ENCODE data around the gene MACROD2. TPM values are rescaled to one million over a fixed set of nuclear protein-coding genes. Genes with fewer than 3 reads are reported as not detected.

The MACROD2 gene
- total and polyA plus RNA-seq, 2 of the 4 experiments (the other 2 are of a cell fraction): not detected

DNA sequence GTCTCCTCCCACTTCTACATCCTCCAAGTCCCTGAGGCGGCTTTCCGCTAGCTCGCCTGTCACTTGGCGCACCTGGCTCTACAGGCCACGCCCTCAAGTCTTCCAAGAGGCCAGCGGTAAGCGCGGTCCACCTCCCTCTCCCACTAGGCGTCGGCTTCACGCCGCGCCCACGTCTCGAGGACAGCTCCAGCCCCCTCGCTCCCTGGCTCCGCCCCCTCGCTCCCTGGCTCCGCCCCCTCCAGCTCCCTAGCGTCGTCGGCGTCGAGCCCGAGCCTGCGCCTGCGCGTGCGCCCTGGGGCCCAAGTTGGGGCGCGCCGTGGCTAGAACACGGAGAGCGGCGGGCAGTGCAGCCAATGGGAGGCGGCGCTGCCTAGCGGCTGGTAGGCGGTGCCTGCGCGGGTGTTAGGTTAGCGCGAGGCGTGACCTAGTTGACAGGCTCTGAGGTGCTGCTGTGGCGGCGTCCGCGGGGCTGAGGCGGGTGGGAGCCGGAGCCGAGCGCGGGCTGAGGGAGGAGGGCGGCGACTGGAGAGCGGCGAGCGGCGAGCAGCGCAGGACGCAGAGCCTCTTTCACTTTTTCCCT is at the start of gene MACROD2 (continued):
- no peak for TF ChIP-seq FOS (IDR thresholded peaks at IDR 0.05; ENCODE audit: low read depth, low read length)

DNA sequence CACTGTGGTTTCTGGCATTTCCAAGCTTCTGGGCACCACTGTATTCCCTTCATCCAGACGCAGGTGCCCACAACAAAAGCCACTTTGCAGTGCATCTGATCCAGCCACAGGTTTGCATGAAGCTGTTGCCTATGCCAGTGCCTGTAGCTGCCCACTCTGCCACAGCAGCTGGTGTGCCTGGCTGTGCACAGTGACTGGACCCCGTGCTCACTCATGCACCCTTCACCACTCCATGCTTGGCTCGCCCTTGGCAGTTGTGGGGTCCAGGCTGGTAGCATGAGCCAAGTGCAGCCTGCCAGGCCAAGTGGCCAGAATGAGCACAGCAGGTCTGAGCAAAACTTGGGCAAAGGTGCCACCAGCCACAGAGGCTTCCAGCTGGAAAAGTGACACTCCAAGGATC is 47.6 kb upstream of the MACROD2 start:
- no peaks in the 10 kb centered on the region for H3K27me3 ChIP-seq (ENCODE audit: control insufficient read depth, insufficient read depth, low read length)
- BruUV-seq (replicated peaks): no TSS peak
- CTCF ChIA-PET: no interaction called here

More for the DNA sequence above, 47.6 kb upstream of the MACROD2 start:
- ATAC-seq (ENCODE audit: low read depth) (no peak), DNase-seq (no peak)
- Histone ChIP-seq H3K56ac (ENCODE audit: extremely low read depth, insufficient read depth, low read length) (no peak overlapping the region), H3K4me1 (ENCODE audit: control insufficient read depth, insufficient read depth, low read length) (no peaks in the 10 kb centered on the region), H3K23ac (ENCODE audit: low read depth, low read length) (no peak overlapping the region), H2BK15ac (ENCODE audit: low read depth, low read length) (no peak overlapping the region), H3K18ac (ENCODE audit: low read depth, low read length) (no peak overlapping the region), H4K91ac (ENCODE audit: insufficient read depth, low read depth, low read length) (no peak overlapping the region), H4K20me1 (ENCODE audit: insufficient read depth, low read length) (no peaks in the 10 kb centered on the region), H2AK5ac (ENCODE audit: low read depth, low read length) (no peak overlapping the region), H3K9me3 (ENCODE audit: control insufficient read depth, insufficient read depth, low read length) (peaks cover 8% of the 10 kb centered on the region), H2BK120ac (ENCODE audit: low read depth, low read length) (no peak overlapping the region), H3K9me1 (ENCODE audit: insufficient read depth, low read length) (no peaks in the 10 kb centered on the region), H3K79me1 (ENCODE audit: low read depth in 1 of 2, low read length in 2 of 2) (no peaks in the 10 kb centered on the region), H3K4ac (ENCODE audit: low read depth, low read length) (no peak overlapping the region), H2AFZ (replicated peaks; ENCODE audit: low read length, poor library complexity) (no peak overlapping the region), H3K14ac (replicated peaks; ENCODE audit: low read depth, low read length) (no peak overlapping the region), H3K36me3 (ENCODE audit: control insufficient read depth, insufficient read depth, low read length) (no peaks in the 10 kb centered on the region), H3K4me3 (ENCODE audit: insufficient read depth, low read depth, low read length) (no peak overlapping the region), H2AK9ac (replicated peaks; ENCODE audit: low read depth, low read length, poor library complexity) (no peak overlapping the region), H3K4me2 (ENCODE audit: low read depth, low read length) (no peak overlapping the region), H3K27ac (ENCODE audit: insufficient read depth, low read length) (no peak overlapping the region), H3K9ac (ENCODE audit: low read depth, low read length) (no peak overlapping the region), H2BK5ac (ENCODE audit: low read depth, low read length, poor library complexity, severe bottlenecking) (no peak overlapping the region), H4K5ac (ENCODE audit: low read depth, low read length) (no peak overlapping the region), H4K8ac (ENCODE audit: low read depth in 2 of 2, low read length in 2 of 2) (no peak overlapping the region), H2BK20ac (ENCODE audit: low read depth, low read length) (no peak overlapping the region)
- WGBS, 2 experiments (ENCODE audit: extremely low coverage in 2 of 2, insufficient read length in 1 of 2): 60% methylated on average over 2 of the region's 3 CpGs; no CpG with 5 or more reads in 1 of the 2 experiments
- POLR2A ChIA-PET (ENCODE audit: unreplicated experiment): no interaction called here
- intact Hi-C loops (cut with micrococcal nuclease) (no loop called here), in situ Hi-C loops (cut with MboI; ENCODE audit: low sequenced_read_pairs) (no loop called here), dilution Hi-C loops (cut with HindIII; ENCODE audit: low sequenced_read_pairs, unreplicated experiment) (no loop called here)
- TF ChIP-seq CHD1 (IDR thresholded peaks at IDR 0.05; ENCODE audit: low read depth, low read length): no peak
- no peak for TF ChIP-seq NFE2L2 (IDR thresholded peaks at IDR 0.05; ENCODE audit: low read depth, low read length)
- TF ChIP-seq MAFK (IDR thresholded peaks at IDR 0.05; ENCODE audit: low read depth, low read length): no peak
- no peak for TF ChIP-seq RAD21 (IDR thresholded peaks at IDR 0.05; ENCODE audit: low read length)
- TF ChIP-seq, protein P1, sequence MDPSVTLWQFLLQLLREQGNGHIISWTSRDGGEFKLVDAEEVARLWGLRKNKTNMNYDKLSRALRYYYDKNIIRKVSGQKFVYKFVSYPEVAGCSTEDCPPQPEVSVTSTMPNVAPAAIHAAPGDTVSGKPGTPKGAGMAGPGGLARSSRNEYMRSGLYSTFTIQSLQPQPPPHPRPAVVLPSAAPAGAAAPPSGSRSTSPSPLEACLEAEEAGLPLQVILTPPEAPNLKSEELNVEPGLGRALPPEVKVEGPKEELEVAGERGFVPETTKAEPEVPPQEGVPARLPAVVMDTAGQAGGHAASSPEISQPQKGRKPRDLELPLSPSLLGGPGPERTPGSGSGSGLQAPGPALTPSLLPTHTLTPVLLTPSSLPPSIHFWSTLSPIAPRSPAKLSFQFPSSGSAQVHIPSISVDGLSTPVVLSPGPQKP (IDR thresholded peaks at IDR 0.05; ENCODE audit: borderline replicate concordance, low read depth, low read length): no peak
- no peak for TF ChIP-seq RFX5 (IDR thresholded peaks at IDR 0.05; ENCODE audit: low read depth, low read length)
- TF ChIP-seq MAZ (IDR thresholded peaks at IDR 0.05; ENCODE audit: borderline replicate concordance, low read depth, low read length): no peak
- no peak for TF ChIP-seq CEBPB (IDR thresholded peaks at IDR 0.05; ENCODE audit: low read depth, low read length)
- TF ChIP-seq POLR2A (IDR thresholded peaks at IDR 0.05; ENCODE audit: low read depth, low read length): no peak
- no peak for TF ChIP-seq FOS (IDR thresholded peaks at IDR 0.05; ENCODE audit: low read depth, low read length)
- TF ChIP-seq, protein P2, sequence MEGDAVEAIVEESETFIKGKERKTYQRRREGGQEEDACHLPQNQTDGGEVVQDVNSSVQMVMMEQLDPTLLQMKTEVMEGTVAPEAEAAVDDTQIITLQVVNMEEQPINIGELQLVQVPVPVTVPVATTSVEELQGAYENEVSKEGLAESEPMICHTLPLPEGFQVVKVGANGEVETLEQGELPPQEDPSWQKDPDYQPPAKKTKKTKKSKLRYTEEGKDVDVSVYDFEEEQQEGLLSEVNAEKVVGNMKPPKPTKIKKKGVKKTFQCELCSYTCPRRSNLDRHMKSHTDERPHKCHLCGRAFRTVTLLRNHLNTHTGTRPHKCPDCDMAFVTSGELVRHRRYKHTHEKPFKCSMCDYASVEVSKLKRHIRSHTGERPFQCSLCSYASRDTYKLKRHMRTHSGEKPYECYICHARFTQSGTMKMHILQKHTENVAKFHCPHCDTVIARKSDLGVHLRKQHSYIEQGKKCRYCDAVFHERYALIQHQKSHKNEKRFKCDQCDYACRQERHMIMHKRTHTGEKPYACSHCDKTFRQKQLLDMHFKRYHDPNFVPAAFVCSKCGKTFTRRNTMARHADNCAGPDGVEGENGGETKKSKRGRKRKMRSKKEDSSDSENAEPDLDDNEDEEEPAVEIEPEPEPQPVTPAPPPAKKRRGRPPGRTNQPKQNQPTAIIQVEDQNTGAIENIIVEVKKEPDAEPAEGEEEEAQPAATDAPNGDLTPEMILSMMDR (conservative IDR thresholded peaks at IDR 0.05; ENCODE audit: low read depth, low read length): no peak
- no peak for TF ChIP-seq BHLHE40 (IDR thresholded peaks at IDR 0.05; ENCODE audit: low read depth, low read length)
- TF ChIP-seq, protein P3, sequence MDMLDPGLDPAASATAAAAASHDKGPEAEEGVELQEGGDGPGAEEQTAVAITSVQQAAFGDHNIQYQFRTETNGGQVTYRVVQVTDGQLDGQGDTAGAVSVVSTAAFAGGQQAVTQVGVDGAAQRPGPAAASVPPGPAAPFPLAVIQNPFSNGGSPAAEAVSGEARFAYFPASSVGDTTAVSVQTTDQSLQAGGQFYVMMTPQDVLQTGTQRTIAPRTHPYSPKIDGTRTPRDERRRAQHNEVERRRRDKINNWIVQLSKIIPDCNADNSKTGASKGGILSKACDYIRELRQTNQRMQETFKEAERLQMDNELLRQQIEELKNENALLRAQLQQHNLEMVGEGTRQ (IDR thresholded peaks at IDR 0.05; ENCODE audit: low read depth, low read length): no peak
- TF ChIP-seq MXI1 (IDR thresholded peaks at IDR 0.05; ENCODE audit: borderline replicate concordance, low read depth, low read length): no peak
- no peak for TF ChIP-seq RCOR1 (IDR thresholded peaks at IDR 0.05; ENCODE audit: insufficient replicate concordance, low read length)

Data from IMR-90 (cell line).